PC-9 (cell line): ENCODE results near the gene MMP20. TPM values are rescaled to one million over a fixed set of nuclear protein-coding genes. Genes with fewer than 3 reads are reported as not detected.

Experiments
- BruUV-seq: library from RNA; stranded (reverse); fragments of 400-500 nt; replicated peaks from 2 replicates; lab custom pipeline; 2021; lab: Mats Ljungman, UMichigan
- CTCF ChIA-PET: fragments of 300-600 bp; sonication (Branson Sonifier 250); formaldehyde crosslinking; loops from one replicate; lab custom pipeline; 2022; ENCODE audit warnings: antibody characterized with exemption; lab: Charles Lee
- POLR2A ChIA-PET: fragments of 300-600 bp; sonication (Branson Sonifier 250); formaldehyde crosslinking; loops from one replicate; lab custom pipeline; 2022; ENCODE audit warnings: antibody characterized with exemption; ENCODE audit not compliant: unreplicated experiment; lab: Charles Lee
- DNase-seq, 2 experiments: peaks; one replicate each; pipeline versions ENCODE4 v3.0.0 to v3.0.0-alpha.2; 2015 to 2022; ENCODE audit warnings: mixed read lengths in 1 of 2
- H2AFZ ChIP-seq: fragments of 200-600 bp; sonication (generic); 2 replicates; pipeline ENCODE4 v1.8.1; 2017; ENCODE audit warnings: antibody characterized with exemption
- H3F3A ChIP-seq: fragments of 200-600 bp; sonication (generic); 2 replicates; pipeline ENCODE4 v1.8.1; 2017; ENCODE audit warnings: antibody characterized with exemption, mild to moderate bottlenecking, low read depth; ENCODE audit not compliant: insufficient read depth
- H3K27ac ChIP-seq: fragments of 200-600 bp; sonication (generic); 2 replicates; pipeline ENCODE4 v1.6.1; 2016; ENCODE audit warnings: mixed run types
- H3K27me3 ChIP-seq: fragments of 200-600 bp; sonication (generic); 2 replicates; pipeline ENCODE4 v1.6.1; 2016; ENCODE audit warnings: low read depth, mixed run types; ENCODE audit not compliant: insufficient read depth
- H3K36me3 ChIP-seq: fragments of 200-600 bp; sonication (generic); 2 replicates; pipeline ENCODE4 v1.6.1; 2016; ENCODE audit warnings: low read depth, mixed run types
- H3K4me1 ChIP-seq: fragments of 200-600 bp; sonication (generic); replicated peaks from 2 replicates; pipeline ENCODE4 v1.6.1; 2016; ENCODE audit warnings: mixed run types; ENCODE audit not compliant: insufficient read depth
- H3K4me2 ChIP-seq: fragments of 200-600 bp; sonication (generic); 2 replicates; pipeline ENCODE4 v1.6.1; 2017; ENCODE audit warnings: mixed run types
- H3K4me3 ChIP-seq: fragments of 200-600 bp; sonication (generic); 2 replicates; pipeline ENCODE4 v1.6.1; 2016; ENCODE audit warnings: mixed run types
- H3K79me2 ChIP-seq: fragments of 200-600 bp; sonication (generic); 2 replicates; pipeline ENCODE4 v1.6.1; 2017; ENCODE audit warnings: low read depth, mixed run types
- H3K9me2 ChIP-seq: fragments of 200-600 bp; sonication (generic); 2 replicates; pipeline ENCODE4 v1.8.1; 2017; ENCODE audit warnings: mild to moderate bottlenecking; ENCODE audit not compliant: insufficient read depth
- H3K9me3 ChIP-seq: fragments of 200-600 bp; sonication (generic); 2 replicates; pipeline ENCODE4 v1.8.1; 2016; ENCODE audit warnings: low read depth; ENCODE audit not compliant: insufficient read depth
- H4K20me1 ChIP-seq: fragments of 200-600 bp; sonication (generic); 2 replicates; pipeline ENCODE4 v1.8.1; 2017; ENCODE audit not compliant: insufficient read depth
- EZH2 ChIP-seq: fragments of 200-600 bp; sonication (generic); IDR thresholded peaks from 2 replicates; pipeline ENCODE4 v1.8.0; 2017; ENCODE audit warnings: antibody characterized with exemption, low read depth
- intact Hi-C: fragments of 100-400 bp; cut with micrococcal nuclease; formaldehyde crosslinking; loops from one replicate; pipeline ENCODE4 v1.10.0; 2022; ENCODE audit not compliant: unreplicated experiment
- total RNA-seq: library from RNA; stranded (reverse); gene quantifications from 2 replicates; pipeline ENCODE4 v1.2.3, GENCODE V29; 2021
- TF ChIP-seq, protein P1 (sequence below): fragments of 200-600 bp; sonication (generic); conservative IDR thresholded peaks from 2 replicates; pipeline ENCODE4 v1.6.1; 2017; ENCODE audit warnings: mixed run types, antibody characterized with exemption, mild to moderate bottlenecking, moderate library complexity

Gene MMP20
- total RNA-seq, 1 experiment from 2014 or later: not detected

DNA sequence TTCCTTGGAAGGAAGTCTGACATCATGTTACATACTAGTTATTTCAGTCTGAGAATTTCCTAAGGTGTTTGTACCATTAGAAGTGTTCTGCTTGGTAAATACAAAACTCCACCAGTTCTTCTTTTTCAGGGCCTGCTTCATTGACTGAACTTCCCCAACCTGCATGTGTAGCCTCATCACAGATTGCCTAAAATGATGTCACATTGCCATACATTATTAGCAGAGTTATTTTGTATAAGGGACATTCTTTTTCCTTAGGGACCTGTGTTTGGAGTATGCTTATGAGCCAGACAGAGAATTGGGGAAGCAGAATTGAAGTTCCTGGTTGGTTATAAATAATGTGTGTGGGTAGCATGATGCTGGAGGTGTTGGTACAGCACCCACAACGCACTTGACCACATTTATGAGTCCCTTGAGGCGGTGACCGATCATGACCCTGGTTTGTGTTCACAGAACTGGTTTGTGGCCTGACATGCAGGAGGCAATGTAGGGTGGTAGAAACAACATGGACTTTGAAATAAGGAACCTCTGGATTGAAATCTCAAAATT lies 78.1 kb downstream of the MMP20 start:
- TF ChIP-seq, protein P1, sequence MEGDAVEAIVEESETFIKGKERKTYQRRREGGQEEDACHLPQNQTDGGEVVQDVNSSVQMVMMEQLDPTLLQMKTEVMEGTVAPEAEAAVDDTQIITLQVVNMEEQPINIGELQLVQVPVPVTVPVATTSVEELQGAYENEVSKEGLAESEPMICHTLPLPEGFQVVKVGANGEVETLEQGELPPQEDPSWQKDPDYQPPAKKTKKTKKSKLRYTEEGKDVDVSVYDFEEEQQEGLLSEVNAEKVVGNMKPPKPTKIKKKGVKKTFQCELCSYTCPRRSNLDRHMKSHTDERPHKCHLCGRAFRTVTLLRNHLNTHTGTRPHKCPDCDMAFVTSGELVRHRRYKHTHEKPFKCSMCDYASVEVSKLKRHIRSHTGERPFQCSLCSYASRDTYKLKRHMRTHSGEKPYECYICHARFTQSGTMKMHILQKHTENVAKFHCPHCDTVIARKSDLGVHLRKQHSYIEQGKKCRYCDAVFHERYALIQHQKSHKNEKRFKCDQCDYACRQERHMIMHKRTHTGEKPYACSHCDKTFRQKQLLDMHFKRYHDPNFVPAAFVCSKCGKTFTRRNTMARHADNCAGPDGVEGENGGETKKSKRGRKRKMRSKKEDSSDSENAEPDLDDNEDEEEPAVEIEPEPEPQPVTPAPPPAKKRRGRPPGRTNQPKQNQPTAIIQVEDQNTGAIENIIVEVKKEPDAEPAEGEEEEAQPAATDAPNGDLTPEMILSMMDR: no peak
- TF ChIP-seq EZH2: no peak
- H3K9me2 ChIP-seq: no peaks in the 10 kb centered on the region
- no peak overlapping the region for H3K27ac ChIP-seq
- no peak overlapping the region for H3K4me3 ChIP-seq
- BruUV-seq: no TSS peak
- intact Hi-C loops: no loop called here
- H3K9me3 ChIP-seq: peaks cover 4% of the 10 kb centered on the region; the same call in 1 of the 2 replicates
- H3K4me1 ChIP-seq: peaks cover 39% of the 10 kb centered on the region
- no peaks in the 10 kb centered on the region for H4K20me1 ChIP-seq
- peaks cover 29% of the 10 kb centered on the region for H3F3A ChIP-seq
- H3K79me2 ChIP-seq: no peaks in the 10 kb centered on the region
- DNase-seq: no peak
- ChIA-PET POLR2A (no interaction called here), CTCF (interaction anchor here (0.7 kb wide), 2 partner anchors 21 to 81 kb away, joined by 4 read pairs; no protein-coding TSS in a partner anchor)
- no peak overlapping the region for H3K4me2 ChIP-seq
- no peak overlapping the region for H2AFZ ChIP-seq
- no peaks in the 10 kb centered on the region for H3K27me3 ChIP-seq
- H3K36me3 ChIP-seq: no peaks in the 10 kb centered on the region

DNA sequence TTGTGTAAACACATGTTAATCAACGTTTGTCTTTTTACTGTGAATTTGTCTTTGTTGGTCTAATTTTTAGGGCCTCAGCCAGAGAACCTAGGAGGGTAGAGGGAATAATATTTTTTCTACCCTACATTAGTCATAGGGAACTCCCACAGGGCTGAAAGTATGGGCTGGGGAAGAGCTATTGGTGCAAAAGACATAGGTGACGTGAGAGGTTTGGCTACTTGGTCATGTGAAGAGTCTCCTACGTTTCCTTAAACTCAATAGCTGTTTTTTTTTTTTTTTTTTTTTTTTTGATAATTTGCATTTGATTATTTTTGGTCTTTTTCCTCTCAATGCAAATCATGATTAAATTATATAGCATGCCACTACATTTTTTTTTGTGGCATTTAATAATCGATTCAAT lies 78.7 kb downstream of the MMP20 start:
- POLR2A ChIA-PET: no interaction called here
- Histone ChIP-seq H3K36me3 (no peaks in the 10 kb centered on the region), H4K20me1 (no peaks in the 10 kb centered on the region), H3K9me3 (peaks cover 4% of the 10 kb centered on the region; the same call in 1 of the 2 replicates), H3K4me1 (peaks cover 33% of the 10 kb centered on the region), H3F3A (peaks cover 23% of the 10 kb centered on the region), H3K9me2 (no peaks in the 10 kb centered on the region), H3K4me2 (peak overlapping the region; percentile 17; the same call in 1 of the 2 replicates), H3K27ac (peak overlapping the region; percentile 39), H3K79me2 (no peaks in the 10 kb centered on the region), H3K4me3 (no peak overlapping the region), H2AFZ (no peak overlapping the region), H3K27me3 (no peaks in the 10 kb centered on the region)
- no TSS peak for BruUV-seq
- CTCF ChIA-PET: interaction anchor here (0.6 to 0.7 kb wide), 2 partner anchors 61 to 633 kb away, joined by 3 to 4 read pairs; no protein-coding TSS in a partner anchor
- no peak for DNase-seq
- TF ChIP-seq EZH2: no peak
- TF ChIP-seq, protein P1: no peak
- intact Hi-C loops: no loop called here

DNA sequence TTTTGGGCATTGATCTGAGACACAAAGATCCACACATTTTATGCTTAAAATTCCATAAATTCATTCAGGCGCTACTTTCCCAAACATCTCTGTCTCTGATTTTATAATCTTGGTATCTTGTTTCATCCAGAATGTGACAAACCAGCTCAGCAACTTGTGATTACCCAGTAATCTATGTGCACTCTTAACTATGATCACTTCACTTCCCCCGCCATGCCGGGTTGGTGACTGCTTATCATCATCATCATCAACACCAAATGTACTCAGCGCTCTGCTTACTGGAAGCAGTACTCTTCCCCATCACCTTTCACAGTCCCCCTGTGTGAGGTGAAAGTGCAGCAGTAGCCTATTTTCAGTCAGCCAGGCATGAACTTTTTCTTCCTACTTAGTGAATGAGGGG lies 79.4 kb downstream of the MMP20 start:
- POLR2A ChIA-PET: no interaction called here
- intact Hi-C loops: no loop called here
- peak overlapping the region; percentile 39 for H3K27ac ChIP-seq

More for the DNA sequence above, 79.4 kb downstream of the MMP20 start:
- Histone ChIP-seq H3K36me3 (no peaks in the 10 kb centered on the region), H3K9me3 (peaks cover 4% of the 10 kb centered on the region; the same call in 1 of the 2 replicates), H3F3A (peaks cover 16% of the 10 kb centered on the region), H3K4me2 (peak overlapping the region; percentile 17), H2AFZ (no peak overlapping the region), H3K4me3 (no peak overlapping the region), H3K4me1 (peaks cover 26% of the 10 kb centered on the region), H3K79me2 (no peaks in the 10 kb centered on the region), H4K20me1 (no peaks in the 10 kb centered on the region), H3K9me2 (no peaks in the 10 kb centered on the region), H3K27me3 (no peaks in the 10 kb centered on the region)
- DNase-seq: peak; percentile 56 to 86
- no peak for TF ChIP-seq EZH2
- TF ChIP-seq, protein P1: no peak
- BruUV-seq: no TSS peak
- CTCF ChIA-PET: interaction anchor here (0.7 kb wide), 1 partner anchor 632 kb away, joined by 3 read pairs; no protein-coding TSS in a partner anchor
